Testis (tissue), 3 donors: Measurements from ENCODE around the gene CNNM3. TPM values are rescaled to one million over a fixed set of nuclear protein-coding genes. Genes with fewer than 3 reads are reported as not detected.
A peak's percentile ranks its signal among the peaks of the same experiment; 100 is the strongest.

Experiments
- DNase-seq: peaks from one replicate; pipeline ENCODE4 v3.0.0-alpha.2; 2019
- H3K27ac ChIP-seq, 2 donors: fragments of 200-600 bp; sonication (generic); one replicate each; pipeline ENCODE4 v1.5.1; 2019
- H3K27me3 ChIP-seq: fragments of 200-600 bp; sonication (generic); one replicate; pipeline ENCODE4 v1.5.1; 2019
- H3K36me3 ChIP-seq: fragments of 200-600 bp; sonication (generic); one replicate; pipeline ENCODE4 v1.5.1; 2017; ENCODE audit warnings: low read depth; ENCODE audit errors: missing control alignments
- H3K4me1 ChIP-seq: fragments of 200-600 bp; sonication (generic); one replicate; pipeline ENCODE4 v1.5.1; 2019
- H3K4me3 ChIP-seq, 2 donors: fragments of 200-600 bp; sonication (generic); one replicate each; pipeline ENCODE4 v1.5.1; 2017 to 2019
- H3K9me3 ChIP-seq: fragments of 200-600 bp; sonication (generic); one replicate; pipeline ENCODE4 v1.5.1; 2017
- CTCF ChIP-seq, 3 experiments: fragments of 450-650 bp in 2 of 3; fragments of 200-600 bp in 1 of 3; sonication (generic) in 1 of 3; IDR thresholded peaks; one replicate each; pipeline ENCODE4 v1.5.1; 2016 to 2019; ENCODE audit warnings: antibody characterized with exemption in 3 of 3, mild to moderate bottlenecking in 2 of 3, moderate library complexity in 1 of 3
- POLR2A ChIP-seq: fragments of 450-650 bp; IDR thresholded peaks from one replicate; pipeline ENCODE4 v1.6.1; 2017; ENCODE audit warnings: antibody characterized with exemption, mild to moderate bottlenecking, moderate library complexity
- whole genome bisulfite sequencing, 2 donors: methylation state at CpG; one replicate each; pipeline ENCODE4 v1.1.5; 2018; 5-methylcytosine and 5-hydroxymethylcytosine counted together
- intact Hi-C: fragments of 100-400 bp; cut with DNase I; formaldehyde crosslinking; loops from one replicate; pipeline ENCODE4 v1.15.1; 2023; ENCODE audit warnings: low total_unique reads
- polyA plus RNA-seq: library from polyadenylated mRNA; stranded (reverse); fragments of 350-450 nt; fragmentation: Illumina TruSeq; extraction: RNeasy Lipid Tissue Mini Kit (QIAGEN cat#74804); gene quantifications from one replicate; pipeline ENCODE4 v1.2.3, GENCODE V29; 2014; ENCODE audit warnings: low read depth, low replicate concordance; ENCODE audit not compliant: insufficient read depth
- total RNA-seq, 2 donors: library from RNA; depleted of rRNA; stranded (reverse); fragments of >200 nt; gene quantifications; one replicate each; pipeline ENCODE4 v1.2.3, GENCODE V29; 2016

Gene CNNM3
- total and polyA plus RNA-seq, 3 donors from 2014 or later, result 32.2 to 33.6 (median 33.5) TPM

- Histone ChIP-seq H3K27me3 (no peaks in the 10 kb centered on the region), H3K4me1 (peaks cover 15% of the 10 kb centered on the region), H3K9me3 (no peaks in the 10 kb centered on the region), H3K4me3 (peak within 1 kb of the TSS; percentile 85 to 96), H3K36me3 (no peaks in the 10 kb centered on the region), H3K27ac (peak within 1 kb of the TSS; percentile 92 to 95)
- intact Hi-C loops, result loop anchor here (5.0 kb wide), 2 partner anchors 37 to 82 kb away; no protein-coding TSS in a partner anchor
- no peak for TF ChIP-seq POLR2A
- TF ChIP-seq CTCF (IDR thresholded peaks at IDR 0.05), result no peak
- 1 to 4% methylated on average over 5 to 93 of the region's 93 CpGs for WGBS, 2 donors
- peak; percentile 56 for DNase-seq
These were observed 54.0 kb downstream of the CNNM3 start, which contains the start of gene SEMA4C for GRCh38 chr2:96869822-96870625. TSS of gene SEMA4C (minus strand) at chr2:96870080. CDS start at chr2:96867886, 2,194 bp downstream.

GRCh38 chr2:96870626-96871255 lies 54.7 kb downstream of the CNNM3 start:
- no peaks in the 10 kb centered on the region for H3K36me3 ChIP-seq
- peaks cover 15% of the 10 kb centered on the region for H3K4me1 ChIP-seq
- peak overlapping the region; percentile 85 to 96 for H3K4me3 ChIP-seq
- TF ChIP-seq POLR2A, result no peak
- no peak for TF ChIP-seq CTCF (IDR thresholded peaks at IDR 0.05)
- no peaks in the 10 kb centered on the region for H3K27me3 ChIP-seq
- peak; percentile 30 for DNase-seq
- intact Hi-C loops, result no loop called here
- H3K27ac ChIP-seq, result peak overlapping the region; percentile 92 to 95
- H3K9me3 ChIP-seq, result no peaks in the 10 kb centered on the region
- 28 to 33% methylated on average over 8 to 13 of the region's 13 CpGs for WGBS, 2 donors

DNA sequence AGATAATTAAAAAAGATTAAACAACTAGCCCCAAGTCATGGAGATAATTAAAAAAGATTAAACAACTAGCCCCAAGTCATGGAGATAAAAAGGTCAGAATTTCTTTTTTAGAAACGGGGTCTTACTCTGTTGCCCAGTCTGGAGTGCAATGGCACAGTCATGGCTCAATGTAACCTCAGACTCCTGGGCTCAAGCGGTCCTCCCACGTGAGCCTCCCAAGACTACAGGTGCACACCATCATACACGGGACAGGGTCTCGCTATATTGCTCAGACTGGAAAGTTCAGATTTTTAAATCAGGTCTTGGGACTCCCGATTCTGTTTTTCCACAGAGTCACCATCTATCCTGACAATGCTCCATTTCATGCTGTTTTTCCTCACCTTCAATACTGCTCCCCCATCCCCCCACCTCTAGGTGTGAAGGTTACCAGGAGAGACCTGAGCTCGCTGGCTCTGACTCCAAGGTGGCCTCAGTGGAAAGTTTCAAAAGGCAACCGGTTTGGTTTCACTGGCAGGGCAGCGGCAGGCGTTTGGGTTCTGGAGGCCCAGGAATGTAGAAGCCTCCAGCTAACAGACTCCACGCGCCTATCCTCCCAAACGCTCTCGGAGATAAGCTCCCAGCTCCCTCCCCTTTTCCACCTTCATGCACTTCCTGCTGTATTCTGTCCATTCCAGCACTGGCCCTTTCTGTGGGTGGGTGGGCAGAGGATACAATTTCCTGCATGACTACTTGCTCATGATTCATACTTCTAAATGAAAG lies 56.7 kb downstream of the CNNM3 start:
- DNase-seq, result no peak
- H3K27ac ChIP-seq, result no peak overlapping the region

DNA sequence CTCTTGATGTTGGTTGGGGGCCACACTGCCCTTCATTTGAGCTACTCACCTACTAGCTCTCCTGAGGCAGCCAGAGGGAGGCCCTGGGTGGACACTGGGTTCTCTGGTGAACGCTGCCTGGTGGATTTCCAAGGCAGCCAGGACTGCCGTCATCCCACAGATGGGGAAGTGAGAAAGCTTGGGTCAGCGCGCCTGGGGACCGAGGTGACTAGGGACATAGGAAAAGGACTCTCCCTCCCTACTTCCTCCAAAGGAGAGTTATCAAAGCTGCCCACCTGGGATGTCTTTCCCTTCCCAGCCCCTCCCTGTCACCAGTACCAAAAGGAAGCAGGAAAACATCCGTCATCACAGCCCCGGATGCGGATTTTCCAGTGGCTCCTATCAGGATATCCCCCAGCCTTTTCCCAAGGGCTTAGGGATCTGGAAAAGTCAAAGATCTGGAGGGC lies 57.6 kb downstream of the CNNM3 start:
- 51 to 65% methylated on average over 5 to 8 of the region's 8 CpGs for WGBS, 2 donors
- intact Hi-C loops, result no loop called here
- H3K27me3 ChIP-seq, result no peaks in the 10 kb centered on the region
- no peaks in the 10 kb centered on the region for H3K9me3 ChIP-seq
- peaks cover 10% of the 10 kb centered on the region for H3K4me1 ChIP-seq
- no peak overlapping the region for H3K4me3 ChIP-seq
- no peak for TF ChIP-seq CTCF (IDR thresholded peaks at IDR 0.05)
- no peak for TF ChIP-seq POLR2A
- peak overlapping the region in 1 of 2 donors; percentile 12 for H3K27ac ChIP-seq
- peak; percentile 46 for DNase-seq
- no peaks in the 10 kb centered on the region for H3K36me3 ChIP-seq

More for the DNA sequence above, 56.7 kb downstream of the CNNM3 start:
- Histone ChIP-seq H3K4me1 (peaks cover 10% of the 10 kb centered on the region), H3K9me3 (no peaks in the 10 kb centered on the region), H3K36me3 (no peaks in the 10 kb centered on the region), H3K27me3 (no peaks in the 10 kb centered on the region), H3K4me3 (no peak overlapping the region)
- no peak for TF ChIP-seq POLR2A
- no peak for TF ChIP-seq CTCF (IDR thresholded peaks at IDR 0.05)
- intact Hi-C loops, result no loop called here
- WGBS, 2 donors, result 72 to 83% methylated on average over 14 of the region's 14 CpGs
